AG04450 (cell line): ENCODE results near the gene KIAA1549. TPM values are rescaled to one million over a fixed set of nuclear protein-coding genes. Genes with fewer than 3 reads are reported as not detected.
"Not testable (repeated sequence)": the region's sequence is repeated elsewhere in the genome, so short reads cannot be mapped to it uniquely, and the experiment has no call there.

Source experiments
- CTCF ChIA-PET: fragments of 300-600, 350-600 bp; formaldehyde crosslinking; extraction: SDS; loops from one replicate; lab custom pipeline; 2022; ENCODE audit warnings: antibody characterized with exemption, inconsistent platforms; lab: Charles Lee
- POLR2A ChIA-PET: fragments of 350-600 bp; formaldehyde crosslinking; extraction: SDS; loops from one replicate; lab custom pipeline; 2021; ENCODE audit warnings: antibody characterized with exemption, inconsistent platforms; lab: Yijun Ruan, JAX
- DNase-seq: peaks from one replicate; pipeline ENCODE4 v3.0.0-alpha.2; 2011; ENCODE audit warnings: low read depth, low spot score
- H3K27ac ChIP-seq: one replicate; pipeline ENCODE4 v1.5.1; 2012; ENCODE audit warnings: low read depth, low read length, control low read depth
- H3K27me3 ChIP-seq: one replicate; pipeline ENCODE4 v1.6.0; 2012; ENCODE audit warnings: low read length; ENCODE audit not compliant: control insufficient read depth, insufficient read depth
- H3K4me3 ChIP-seq: 2 replicates; pipeline ENCODE4 v1.5.1; 2011; ENCODE audit warnings: mild to moderate bottlenecking, low read depth, low read length, control low read depth
- H3K9me3 ChIP-seq: 2 replicates; pipeline ENCODE4 v1.5.1; 2012; ENCODE audit warnings: low read length; ENCODE audit not compliant: control insufficient read depth, insufficient read depth
- CTCF ChIP-seq: IDR thresholded peaks from 2 replicates; pipeline ENCODE4 v1.5.1; 2011; ENCODE audit warnings: low read depth, low read length, control low read depth, inconsistent platforms
- polyA plus RNA-seq: library from polyadenylated mRNA; depleted of rRNA; stranded (reverse); fragments of >200 nt; gene quantifications from 2 replicates; pipeline ENCODE4 v1.2.3, GENCODE V29; 2011

KIAA1549 gene
- polyA plus RNA-seq, 1 experiment, result 2.9 TPM

GRCh38 chr7:138801256-138801655 is 179.9 kb downstream of the KIAA1549 start:
- Histone ChIP-seq H3K27ac (no peak overlapping the region), H3K9me3 (0 out of 2 replicates have a peak, but pooled peaks cover 3% of the 10 kb centered on the region), H3K4me3 (no peak overlapping the region), H3K27me3 (no peaks in the 10 kb centered on the region)
- ChIA-PET CTCF (no interaction called here), POLR2A (no interaction called here)
- no peak for DNase-seq
- TF ChIP-seq CTCF, result no peak

GRCh38 chr7:138799336-138800000 is 181.7 kb downstream of the KIAA1549 start:
- DNase-seq, result no peak
- no peak for TF ChIP-seq CTCF
- peaks cover 2% of the 10 kb centered on the region for H3K27me3 ChIP-seq
- no peak overlapping the region for H3K4me3 ChIP-seq
- POLR2A ChIA-PET, result no interaction called here
- CTCF ChIA-PET, result interaction anchor here (0.6 kb wide), 1 partner anchor 186 kb away, joined by 3 read pairs; no protein-coding TSS in a partner anchor
- no peak overlapping the region for H3K27ac ChIP-seq
- 0 out of 2 replicates have a peak, but pooled peaks cover 3% of the 10 kb centered on the region for H3K9me3 ChIP-seq

- POLR2A ChIA-PET, result no interaction called here
- DNase-seq, result no peak
- Histone ChIP-seq H3K27me3 (peaks cover 6% of the 10 kb centered on the region), H3K27ac (no peak overlapping the region), H3K4me3 (no peak overlapping the region), H3K9me3 (0 out of 2 replicates have a peak, but pooled peaks cover 3% of the 10 kb centered on the region)
- TF ChIP-seq CTCF, result no peak
- CTCF ChIA-PET, result no interaction called here
These were observed 182.4 kb downstream of the KIAA1549 start for GRCh38 chr7:138798836-138799235.

GRCh38 chr7:138797715-138798320 is 183.4 kb downstream of the KIAA1549 start, which contains the start of the genes ATP6V0A4 and TMEM213:
ATP6V0A4 (minus strand) TSS chr7:138798196; CDS start chr7:138771247, 26,949 bp downstream.
TMEM213 (plus strand) TSS chr7:138797994; CDS start chr7:138798105, 111 bp downstream.
- POLR2A ChIA-PET, result interaction anchor here (0.6 kb wide), 1 partner anchor 1533 kb away, joined by 3 read pairs; no protein-coding TSS in a partner anchor
- no peak for DNase-seq
- peaks cover 6% of the 10 kb centered on the region for H3K27me3 ChIP-seq
- no peak within 1 kb of the TSS for H3K27ac ChIP-seq
- 0 out of 2 replicates have a peak, but pooled peaks cover 2% of the 10 kb centered on the region for H3K9me3 ChIP-seq
- no peak for TF ChIP-seq CTCF
- H3K4me3 ChIP-seq, result no peak within 1 kb of the TSS
- CTCF ChIA-PET, result interaction anchor here (0.6 kb wide), 1 partner anchor 10 kb away, joined by 3 read pairs; no protein-coding TSS in a partner anchor

- CTCF ChIA-PET, result interaction anchor here (0.6 kb wide), 1 partner anchor 11 kb away, joined by 3 read pairs; no protein-coding TSS in a partner anchor
- H3K27ac ChIP-seq, H3K4me3 ChIP-seq, H3K27me3 ChIP-seq, H3K9me3 ChIP-seq, DNase-seq, POLR2A ChIA-PET: not testable (repeated sequence)
These were observed 184.1 kb downstream of the KIAA1549 start for GRCh38 chr7:138797046-138797445.
